T-helper 1 cell (primary cell): ENCODE results near the gene TINAGL1.
"Not testable (repeated sequence)": the region's sequence is repeated elsewhere in the genome, so short reads cannot be mapped to it uniquely, and the experiment has no call there.

ENCODE experiments used
- DNase-seq, 5 donors: peaks; one replicate each; pipeline ENCODE4 v3.0.0-alpha.2; 2012 to 2020

TINAGL1 gene

GRCh38 chr1:31584869-31585735 lies 8.8 kb downstream of the TINAGL1 start:
- no peak for DNase-seq

- no peak for DNase-seq
Observed at GRCh38 chr1:31585736-31586365, 9.5 kb downstream of the TINAGL1 start.

- no peak for DNase-seq
Observed at GRCh38 chr1:31586376-31587327, 10.3 kb downstream of the TINAGL1 start.

GRCh38 chr1:31587328-31587699 lies 11.0 kb downstream of the TINAGL1 start:
- not testable (repeated sequence) for DNase-seq

GRCh38 chr1:31587720-31588423 lies 11.6 kb downstream of the TINAGL1 start:
- peak in 3 of 5 donors; percentile 12 to 32 (median 12) for DNase-seq

GRCh38 chr1:31588751-31589515 lies 12.6 kb downstream of the TINAGL1 start:
- no peak for DNase-seq

- no peak for DNase-seq
Observed at GRCh38 chr1:31591425-31592093, 15.2 kb downstream of the TINAGL1 start.

- DNase-seq: no peak
Observed at GRCh38 chr1:31592132-31592531, 15.8 kb downstream of the TINAGL1 start.

- DNase-seq: no peak
Observed at GRCh38 chr1:31593136-31593665, 16.9 kb downstream of the TINAGL1 start.

- DNase-seq: peak in 4 of 5 donors; percentile 38 to 51 (median 44)
Observed at GRCh38 chr1:31593770-31594632, 17.7 kb downstream of the TINAGL1 start.

GRCh38 chr1:31595836-31596736 lies 19.8 kb downstream of the TINAGL1 start:
- no peak for DNase-seq

- DNase-seq: no peak
Observed at GRCh38 chr1:31596737-31597097, 20.4 kb downstream of the TINAGL1 start.

GRCh38 chr1:31598980-31599379 lies 22.7 kb downstream of the TINAGL1 start:
- DNase-seq: no peak

GRCh38 chr1:31600641-31601040 lies 24.3 kb downstream of the TINAGL1 start:
- DNase-seq: no peak

GRCh38 chr1:31602081-31602480 lies 25.8 kb downstream of the TINAGL1 start:
- DNase-seq: no peak

GRCh38 chr1:31605908-31606427 lies 29.7 kb downstream of the TINAGL1 start:
- DNase-seq: peak in 1 of 5 donors; percentile 76

GRCh38 chr1:31607360-31607759 lies 31.0 kb downstream of the TINAGL1 start:
- no peak for DNase-seq

- DNase-seq: no peak
Observed at GRCh38 chr1:31609514-31610118, 33.3 kb downstream of the TINAGL1 start.
